ENCODE measurements around the gene POLR3C.

The POLR3C gene

GRCh38 chr1:145805057-145805456 lies 18.9 kb upstream of the POLR3C start:
- TF ChIP-seq CTCF (IDR thresholded peaks at IDR 0.05) = no peak

DNA sequence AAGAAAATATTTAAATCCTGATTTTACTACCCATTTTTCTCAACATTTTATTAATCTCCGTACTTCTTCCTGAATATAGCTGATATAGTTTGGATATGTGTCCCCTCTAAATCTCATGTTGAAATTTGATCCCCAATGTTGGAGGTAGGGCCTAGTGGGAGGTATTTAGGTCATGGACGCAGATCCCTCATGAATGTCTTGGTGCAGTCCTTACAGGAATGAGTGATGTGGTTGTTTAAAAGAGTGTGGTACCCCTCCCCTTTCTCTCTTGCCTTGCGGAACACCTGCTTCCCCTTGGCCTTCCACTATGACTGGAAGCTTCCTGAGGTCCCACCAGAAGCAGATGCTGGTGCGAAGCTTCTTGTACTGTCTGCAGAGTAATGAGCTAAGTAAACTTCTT lies 17.6 kb upstream of the POLR3C start:
- TF ChIP-seq CTCF (IDR thresholded peaks at IDR 0.05) = no peak

DNA sequence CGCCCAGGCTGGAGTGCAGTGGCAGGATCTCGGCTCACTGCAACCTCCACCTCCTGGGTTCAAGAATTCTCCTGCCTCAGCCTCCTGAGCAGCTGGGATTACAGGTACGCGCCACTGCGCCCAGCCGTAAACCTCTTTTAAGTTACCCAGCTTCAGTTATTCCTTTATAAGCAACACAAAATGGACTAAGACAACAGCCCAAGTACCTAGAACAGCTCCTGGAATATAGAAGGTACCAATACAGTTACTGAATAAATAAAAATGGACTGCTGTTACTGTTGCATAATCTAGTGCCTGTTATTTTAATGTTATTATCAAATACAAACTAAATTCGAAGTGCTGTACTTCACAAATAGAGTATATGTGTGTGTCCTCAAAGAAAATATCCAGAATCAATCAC lies 17.2 kb upstream of the POLR3C start:
- no peak for TF ChIP-seq CTCF (IDR thresholded peaks at IDR 0.05)

DNA sequence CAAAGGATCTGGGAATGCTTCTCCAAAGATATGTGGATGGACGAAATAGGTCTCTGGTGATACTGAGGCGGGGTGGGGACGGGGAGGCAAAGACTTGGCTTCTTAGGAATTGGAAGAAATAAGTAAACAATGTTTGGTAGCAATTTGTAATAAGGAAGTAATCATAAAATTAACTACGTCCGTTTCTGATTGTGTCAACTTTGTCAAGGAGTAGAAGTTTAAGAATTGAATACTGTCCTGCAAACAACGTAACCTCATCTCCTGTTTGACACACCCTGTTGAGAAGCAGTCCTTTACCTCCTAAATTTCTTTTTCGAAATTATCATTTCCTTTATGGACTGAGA lies 471 bp downstream of the POLR3C start:
- no peak for TF ChIP-seq CTCF (IDR thresholded peaks at IDR 0.05)

DNA sequence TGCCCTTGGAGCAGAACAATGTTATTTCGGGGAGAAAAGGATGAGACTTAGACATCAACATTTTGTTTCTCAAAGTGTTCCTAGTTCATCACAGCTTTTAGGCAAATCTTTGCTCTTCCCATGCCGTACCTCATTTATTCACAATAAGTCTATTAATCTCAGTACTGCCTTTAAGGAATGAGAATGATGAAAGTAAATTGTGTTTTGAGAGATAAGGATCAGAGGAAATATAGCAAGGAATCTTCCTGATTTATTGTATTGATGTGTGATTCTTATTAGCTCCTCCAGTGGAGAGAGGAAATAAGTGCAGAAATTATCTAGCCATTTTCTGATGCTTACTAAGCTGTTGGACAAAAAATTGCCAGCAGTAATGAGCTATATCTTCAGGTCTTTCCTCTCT lies 2.0 kb downstream of the POLR3C start:
- TF ChIP-seq CTCF (IDR thresholded peaks at IDR 0.05) = no peak; the same call in 1 of the 2 replicates

GRCh38 chr1:145827966-145828365 lies 4.0 kb downstream of the POLR3C start:
- TF ChIP-seq CTCF (IDR thresholded peaks at IDR 0.05) = no peak

- no peak for TF ChIP-seq CTCF (IDR thresholded peaks at IDR 0.05)
Measured at GRCh38 chr1:145828367-145829026, 4.5 kb downstream of the POLR3C start.

- TF ChIP-seq CTCF (IDR thresholded peaks at IDR 0.05) = no peak
Measured at GRCh38 chr1:145837656-145838055, 13.7 kb downstream of the POLR3C start.
